HG03196 (cell line): Measurements from ENCODE around the gene ALG9.

Experiments
- ATAC-seq: cut with Tn5 transposase; IDR thresholded peaks from one replicate; pipeline ENCODE4 v1.9.1; 2021; ENCODE audit not compliant: unreplicated experiment

The ALG9 gene

GRCh38 chr11:111770581-111771134, 100.7 kb downstream of the ALG9 start:
- ATAC-seq, result no peak

GRCh38 chr11:111766834-111767142, 104.6 kb downstream of the ALG9 start:
- no peak for ATAC-seq

GRCh38 chr11:111765984-111766833, 105.2 kb downstream of the ALG9 start, which contains the start of gene PPP2R1B:
Gene PPP2R1B (minus strand): TSS chr11:111766389. CDS start chr11:111766361, 28 bp downstream.
- peak; percentile 81 for ATAC-seq

- peak; percentile 21 for ATAC-seq
Observed at GRCh38 chr11:111765320-111765983, 105.9 kb downstream of the ALG9 start.

GRCh38 chr11:111764621-111765020, 106.8 kb downstream of the ALG9 start:
- ATAC-seq, result no peak

- no peak for ATAC-seq
Observed at GRCh38 chr11:111762981-111763643, 108.3 kb downstream of the ALG9 start.

GRCh38 chr11:111762526-111762925, 108.9 kb downstream of the ALG9 start:
- ATAC-seq, result no peak

- ATAC-seq, result no peak
Observed at GRCh38 chr11:111761036-111761435, 110.3 kb downstream of the ALG9 start.

- ATAC-seq, result no peak
Observed at GRCh38 chr11:111759778-111760407, 111.5 kb downstream of the ALG9 start.

GRCh38 chr11:111759376-111759775, 112.0 kb downstream of the ALG9 start:
- no peak for ATAC-seq

- no peak for ATAC-seq
Observed at GRCh38 chr11:111756097-111756496, 115.3 kb downstream of the ALG9 start.

- ATAC-seq, result no peak
Observed at GRCh38 chr11:111749646-111750045, 121.7 kb downstream of the ALG9 start.

- ATAC-seq, result no peak
Observed at GRCh38 chr11:111748035-111748804, 123.2 kb downstream of the ALG9 start.

- ATAC-seq, result no peak
Observed at GRCh38 chr11:111745719-111746504, 125.5 kb downstream of the ALG9 start.

- no peak for ATAC-seq
Observed at GRCh38 chr11:111743700-111744099, 127.7 kb downstream of the ALG9 start.

- ATAC-seq, result no peak
Observed at GRCh38 chr11:111741751-111742150, 129.6 kb downstream of the ALG9 start.

- no peak for ATAC-seq
Observed at GRCh38 chr11:111739299-111739698, 132.1 kb downstream of the ALG9 start.

- ATAC-seq, result no peak
Observed at GRCh38 chr11:111737444-111738210, 133.8 kb downstream of the ALG9 start.
